ENCODE results near the gene TNFRSF17. TPM values are rescaled to one million over a fixed set of nuclear protein-coding genes. Genes with fewer than 3 reads are reported as not detected.
"Not testable (repeated sequence)": the region's sequence is repeated elsewhere in the genome, so short reads cannot be mapped to it uniquely, and the experiment has no call there.

The TNFRSF17 gene
- total RNA-seq, 2 donors from 2014 or later = not detected

- Mint-ChIP-seq H3K4me1 (no peaks in the 10 kb centered on the region), H3K27ac (no peak overlapping the region), H3K27me3 (no peaks in the 10 kb centered on the region), H3K4me3 (no peak overlapping the region), H3K36me3 (ENCODE audit: low read depth) (no peaks in the 10 kb centered on the region), H3K9me3 (no peaks in the 10 kb centered on the region)
- ATAC-seq (replicated peaks) = no peak
Observed at GRCh38 chr16:11957591-11958395, 7.2 kb upstream of the TNFRSF17 start.

- H3K27ac Mint-ChIP-seq; H3K27me3 Mint-ChIP-seq; H3K4me1 Mint-ChIP-seq; H3K36me3 Mint-ChIP-seq (ENCODE audit: low read depth); ATAC-seq (replicated peaks); H3K4me3 Mint-ChIP-seq; H3K9me3 Mint-ChIP-seq: not testable (repeated sequence)
Observed at GRCh38 chr16:11962457-11962856, 2.6 kb upstream of the TNFRSF17 start.

GRCh38 chr16:11962978-11963377 lies 2.0 kb upstream of the TNFRSF17 start:
- not testable (repeated sequence) for H3K4me1 Mint-ChIP-seq, H3K9me3 Mint-ChIP-seq

GRCh38 chr16:11963706-11964105 lies 1.3 kb upstream of the TNFRSF17 start:
- no peaks in the 10 kb centered on the region for H3K27me3 Mint-ChIP-seq
- no peaks in the 10 kb centered on the region for H3K4me1 Mint-ChIP-seq
- H3K9me3 Mint-ChIP-seq = no peaks in the 10 kb centered on the region
- no peak for ATAC-seq (replicated peaks)
- H3K4me3 Mint-ChIP-seq = no peak overlapping the region
- no peaks in the 10 kb centered on the region for H3K36me3 Mint-ChIP-seq (ENCODE audit: low read depth)
- H3K27ac Mint-ChIP-seq = no peak overlapping the region

More at GRCh38 chr16:11962978-11963377, 2.0 kb upstream of the TNFRSF17 start:
- ATAC-seq (replicated peaks); H3K36me3 Mint-ChIP-seq (ENCODE audit: low read depth); H3K4me3 Mint-ChIP-seq; H3K27ac Mint-ChIP-seq; H3K27me3 Mint-ChIP-seq: not testable (repeated sequence)

- Mint-ChIP-seq H3K27me3 (no peaks in the 10 kb centered on the region), H3K4me3 (no peak overlapping the region), H3K27ac (no peak overlapping the region), H3K36me3 (ENCODE audit: low read depth) (no peaks in the 10 kb centered on the region), H3K9me3 (no peaks in the 10 kb centered on the region), H3K4me1 (no peaks in the 10 kb centered on the region)
- ATAC-seq (replicated peaks) = no peak
Observed at GRCh38 chr16:11966173-11966572, 1.2 kb downstream of the TNFRSF17 start.

GRCh38 chr16:11967195-11967911 lies 2.3 kb downstream of the TNFRSF17 start:
- no peaks in the 10 kb centered on the region for H3K4me1 Mint-ChIP-seq
- no peak overlapping the region for H3K4me3 Mint-ChIP-seq
- no peak for ATAC-seq (replicated peaks)
- H3K9me3 Mint-ChIP-seq = no peaks in the 10 kb centered on the region
- peaks cover under 1% of the 10 kb centered on the region for H3K36me3 Mint-ChIP-seq (ENCODE audit: low read depth)
- no peak overlapping the region for H3K27ac Mint-ChIP-seq
- no peaks in the 10 kb centered on the region for H3K27me3 Mint-ChIP-seq

- no peak for ATAC-seq (replicated peaks)
- Mint-ChIP-seq H3K27ac (no peak overlapping the region), H3K9me3 (no peaks in the 10 kb centered on the region), H3K4me1 (no peaks in the 10 kb centered on the region), H3K36me3 (ENCODE audit: low read depth) (peaks cover 4% of the 10 kb centered on the region), H3K27me3 (no peaks in the 10 kb centered on the region), H3K4me3 (no peak overlapping the region)
Observed at GRCh38 chr16:11968577-11968976, 3.6 kb downstream of the TNFRSF17 start.

GRCh38 chr16:11970292-11970691 lies 5.3 kb downstream of the TNFRSF17 start:
- H3K36me3 Mint-ChIP-seq (ENCODE audit: low read depth) = peaks cover 11% of the 10 kb centered on the region
- H3K27me3 Mint-ChIP-seq; H3K9me3 Mint-ChIP-seq; H3K4me1 Mint-ChIP-seq; H3K4me3 Mint-ChIP-seq; H3K27ac Mint-ChIP-seq; ATAC-seq (replicated peaks): not testable (repeated sequence)

- H3K9me3 Mint-ChIP-seq = no peaks in the 10 kb centered on the region
- no peaks in the 10 kb centered on the region for H3K27me3 Mint-ChIP-seq
- H3K4me1 Mint-ChIP-seq = peaks cover 15% of the 10 kb centered on the region
- no peak overlapping the region for H3K27ac Mint-ChIP-seq
- no peak for ATAC-seq (replicated peaks)
- peaks cover 11% of the 10 kb centered on the region for H3K36me3 Mint-ChIP-seq (ENCODE audit: low read depth)
- H3K4me3 Mint-ChIP-seq = no peak overlapping the region
Observed at GRCh38 chr16:11972128-11972527, 7.1 kb downstream of the TNFRSF17 start.

GRCh38 chr16:11973070-11973469 lies 8.1 kb downstream of the TNFRSF17 start:
- Mint-ChIP-seq H3K27me3 (no peaks in the 10 kb centered on the region), H3K4me1 (peaks cover 24% of the 10 kb centered on the region), H3K4me3 (no peak overlapping the region), H3K36me3 (ENCODE audit: low read depth) (peaks cover 11% of the 10 kb centered on the region), H3K9me3 (no peaks in the 10 kb centered on the region), H3K27ac (no peak overlapping the region)
- ATAC-seq (replicated peaks) = no peak

GRCh38 chr16:11976850-11977375 lies 11.9 kb downstream of the TNFRSF17 start:
- ATAC-seq (replicated peaks) = no peak

GRCh38 chr16:11977376-11978041 lies 12.5 kb downstream of the TNFRSF17 start:
- no peaks in the 10 kb centered on the region for H3K9me3 Mint-ChIP-seq
- no peaks in the 10 kb centered on the region for H3K27me3 Mint-ChIP-seq
- H3K27ac Mint-ChIP-seq = peak overlapping the region; percentile 95
- peaks cover 9% of the 10 kb centered on the region for H3K36me3 Mint-ChIP-seq (ENCODE audit: low read depth)
- peaks cover 34% of the 10 kb centered on the region for H3K4me1 Mint-ChIP-seq
- peak overlapping the region; percentile 99 for H3K4me3 Mint-ChIP-seq
- ATAC-seq (replicated peaks) = no peak

More at GRCh38 chr16:11976850-11977375, 11.9 kb downstream of the TNFRSF17 start:
- no peaks in the 10 kb centered on the region for H3K9me3 Mint-ChIP-seq
- peak overlapping the region; percentile 99 for H3K4me3 Mint-ChIP-seq
- peak overlapping the region; percentile 95 for H3K27ac Mint-ChIP-seq
- no peaks in the 10 kb centered on the region for H3K27me3 Mint-ChIP-seq
- peaks cover 34% of the 10 kb centered on the region for H3K4me1 Mint-ChIP-seq
- peaks cover 11% of the 10 kb centered on the region for H3K36me3 Mint-ChIP-seq (ENCODE audit: low read depth)

- H3K36me3 Mint-ChIP-seq (ENCODE audit: low read depth) = peaks cover 7% of the 10 kb centered on the region
- ATAC-seq (replicated peaks) = no peak
- peak overlapping the region; percentile 95 for H3K27ac Mint-ChIP-seq
Observed at GRCh38 chr16:11978080-11978479, 13.1 kb downstream of the TNFRSF17 start.

GRCh38 chr16:11979013-11979672 lies 14.1 kb downstream of the TNFRSF17 start:
- H3K9me3 Mint-ChIP-seq = no peaks in the 10 kb centered on the region
- no peak overlapping the region for H3K27ac Mint-ChIP-seq
- H3K36me3 Mint-ChIP-seq (ENCODE audit: low read depth) = peaks cover 3% of the 10 kb centered on the region
- H3K27me3 Mint-ChIP-seq = no peaks in the 10 kb centered on the region
- no peak for ATAC-seq (replicated peaks)
- H3K4me3 Mint-ChIP-seq = no peak overlapping the region
- peaks cover 34% of the 10 kb centered on the region for H3K4me1 Mint-ChIP-seq

More at GRCh38 chr16:11978080-11978479, 13.1 kb downstream of the TNFRSF17 start:
- no peaks in the 10 kb centered on the region for H3K27me3 Mint-ChIP-seq
- H3K4me1 Mint-ChIP-seq = peaks cover 34% of the 10 kb centered on the region
- no peaks in the 10 kb centered on the region for H3K9me3 Mint-ChIP-seq
- peak overlapping the region; percentile 99 for H3K4me3 Mint-ChIP-seq

All from activated T-helper 17 cell treated with anti-CD3 and anti-CD28 coated beads, Interleukin-2, amount 50 U/mL, for 72 hours (primary cell).